ENCODE measurements around the gene ENAH.
"Not testable (repeated sequence)": the region's sequence is repeated elsewhere in the genome, so short reads cannot be mapped to it uniquely, and the experiment has no call there.

The ENAH gene

GRCh38 chr1:225493591-225494246 is 159.2 kb downstream of the ENAH start:
- DNase-seq (ENCODE audit: low read depth), result no peak

GRCh38 chr1:225488676-225489075 is 164.2 kb downstream of the ENAH start:
- no peak for DNase-seq (ENCODE audit: low read depth)

GRCh38 chr1:225486856-225487255 is 166.1 kb downstream of the ENAH start:
- DNase-seq (ENCODE audit: low read depth), result no peak

- no peak for DNase-seq (ENCODE audit: low read depth)
Measured at GRCh38 chr1:225485991-225486530, 166.9 kb downstream of the ENAH start.

- no peak for DNase-seq (ENCODE audit: low read depth)
Measured at GRCh38 chr1:225485226-225485625, 167.7 kb downstream of the ENAH start.

GRCh38 chr1:225484657-225485214 is 168.2 kb downstream of the ENAH start:
- no peak for DNase-seq (ENCODE audit: low read depth)

- DNase-seq (ENCODE audit: low read depth), result no peak
Measured at GRCh38 chr1:225483818-225484656, 168.9 kb downstream of the ENAH start.

- no peak for DNase-seq (ENCODE audit: low read depth)
Measured at GRCh38 chr1:225482421-225482950, 170.4 kb downstream of the ENAH start.

GRCh38 chr1:225481738-225482137 is 171.2 kb downstream of the ENAH start:
- DNase-seq (ENCODE audit: low read depth), result no peak

GRCh38 chr1:225480825-225481434 is 172.0 kb downstream of the ENAH start:
- DNase-seq (ENCODE audit: low read depth), result no peak

GRCh38 chr1:225479996-225480720 is 172.8 kb downstream of the ENAH start:
- no peak for DNase-seq (ENCODE audit: low read depth)

GRCh38 chr1:225479341-225479740 is 173.6 kb downstream of the ENAH start:
- no peak for DNase-seq (ENCODE audit: low read depth)

- no peak for DNase-seq (ENCODE audit: low read depth)
Measured at GRCh38 chr1:225477296-225477911, 175.5 kb downstream of the ENAH start.

GRCh38 chr1:225476538-225476988 is 176.4 kb downstream of the ENAH start:
- no peak for DNase-seq (ENCODE audit: low read depth)

- DNase-seq (ENCODE audit: low read depth), result no peak
Measured at GRCh38 chr1:225476100-225476511, 176.8 kb downstream of the ENAH start.

GRCh38 chr1:225474986-225475820 is 177.7 kb downstream of the ENAH start:
- no peak for DNase-seq (ENCODE audit: low read depth)

GRCh38 chr1:225474439-225474985 is 178.4 kb downstream of the ENAH start:
- no peak for DNase-seq (ENCODE audit: low read depth)

- DNase-seq (ENCODE audit: low read depth), result not testable (repeated sequence)
Measured at GRCh38 chr1:225473676-225474438, 179.1 kb downstream of the ENAH start.

- not testable (repeated sequence) for DNase-seq (ENCODE audit: low read depth)
Measured at GRCh38 chr1:225473266-225473665, 179.7 kb downstream of the ENAH start.

All from non-pigmented ciliary epithelial cell (primary cell).